HT1080 (cell line): ENCODE measurements around the gene NTM. TPM values are rescaled to one million over a fixed set of nuclear protein-coding genes. Genes with fewer than 3 reads are reported as not detected.

Experiments used
- DNase-seq: peaks from one replicate; pipeline ENCODE4 v3.0.0-alpha.2; 2015; ENCODE audit warnings: low read depth
- total RNA-seq: library from RNA; depleted of rRNA; stranded (reverse); fragments of >200 nt; shearing (Covaris generic); gene quantifications from 2 replicates; pipeline ENCODE4 v1.2.3, GENCODE V29; 2014

Gene NTM
- total RNA-seq, 1 experiment from 2014 or later: 65.7 TPM

- no peak for DNase-seq
Observed at GRCh38 chr11:131684111-131685060, 314.0 kb downstream of the NTM start.

- DNase-seq: no peak
Observed at GRCh38 chr11:131685206-131685605, 314.8 kb downstream of the NTM start.

DNA sequence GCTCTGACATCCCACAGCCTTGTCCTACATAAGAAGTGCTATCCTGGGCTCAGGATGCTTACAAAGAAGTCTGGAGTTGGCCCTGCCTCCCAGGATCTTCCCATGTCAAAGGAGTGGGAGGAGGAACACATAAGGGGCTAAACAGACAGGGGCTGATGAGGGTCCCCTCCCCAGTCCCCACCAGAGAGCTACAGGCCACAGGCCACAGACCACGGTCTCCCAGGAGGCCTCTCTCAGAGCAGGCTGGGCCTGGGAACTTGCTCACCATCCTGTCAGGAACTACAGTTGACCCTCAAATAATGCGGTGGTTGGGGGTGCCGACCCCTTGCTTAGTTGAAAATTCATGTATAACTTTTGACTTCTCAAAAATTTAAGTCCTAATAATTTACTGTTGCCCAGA, 315.5 kb downstream of the NTM start:
- no peak for DNase-seq

DNA sequence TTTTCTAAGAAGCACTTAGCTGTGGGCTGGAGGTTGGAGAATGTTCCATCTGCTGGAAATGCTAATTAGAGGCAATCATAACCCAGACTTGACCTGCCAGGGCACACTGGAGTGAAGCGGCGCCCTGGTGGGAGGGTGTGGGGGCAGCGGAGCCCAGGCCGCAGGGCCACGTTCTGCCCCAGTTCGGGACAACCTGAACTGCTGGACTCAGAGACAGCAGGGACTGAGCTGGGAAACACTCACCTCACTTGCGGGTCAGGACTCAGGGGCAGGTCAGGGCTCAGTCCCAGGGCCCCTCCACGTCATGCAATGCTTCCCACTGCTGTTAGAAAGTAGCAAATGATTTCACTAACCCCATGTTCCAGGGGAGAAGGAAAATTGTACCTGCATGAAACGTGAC, 316.4 kb downstream of the NTM start:
- no peak for DNase-seq

DNA sequence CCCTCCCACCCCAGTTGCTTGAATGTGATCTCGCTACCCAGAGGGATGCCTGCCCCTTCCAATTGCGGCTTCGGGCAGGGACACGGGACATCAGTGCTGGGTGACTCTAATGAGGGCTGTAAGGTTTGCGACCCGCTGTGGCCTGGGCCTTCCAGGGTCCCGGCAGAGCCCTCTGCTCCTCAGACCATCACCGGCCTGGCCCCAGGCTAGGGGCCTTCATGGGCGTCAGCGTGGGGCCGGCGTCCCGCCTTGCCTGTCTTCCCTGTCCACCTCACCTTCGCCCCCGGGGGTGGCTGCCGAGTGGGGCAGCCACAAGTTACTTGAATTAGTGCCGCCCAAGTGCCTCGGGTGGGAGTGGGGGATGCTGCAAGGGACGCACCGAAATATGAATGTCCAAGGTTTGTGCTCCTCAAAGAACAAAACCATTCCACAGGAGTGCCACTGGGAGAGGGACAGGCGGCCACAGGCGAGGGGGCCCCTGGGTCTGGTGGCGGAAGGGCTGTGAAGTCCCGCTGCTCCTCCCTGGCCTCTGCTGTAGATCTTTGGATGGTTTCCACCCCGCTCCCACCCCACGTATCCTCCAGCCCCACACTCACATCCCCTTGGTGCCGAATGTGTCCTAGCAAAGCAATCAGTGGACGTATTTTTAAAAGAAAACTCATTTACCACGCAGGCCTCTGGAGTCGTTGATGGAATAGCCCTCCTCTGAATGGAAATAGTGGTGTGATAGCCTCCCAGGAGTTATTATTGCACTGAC, 317.1 kb downstream of the NTM start:
- DNase-seq: no peak

DNA sequence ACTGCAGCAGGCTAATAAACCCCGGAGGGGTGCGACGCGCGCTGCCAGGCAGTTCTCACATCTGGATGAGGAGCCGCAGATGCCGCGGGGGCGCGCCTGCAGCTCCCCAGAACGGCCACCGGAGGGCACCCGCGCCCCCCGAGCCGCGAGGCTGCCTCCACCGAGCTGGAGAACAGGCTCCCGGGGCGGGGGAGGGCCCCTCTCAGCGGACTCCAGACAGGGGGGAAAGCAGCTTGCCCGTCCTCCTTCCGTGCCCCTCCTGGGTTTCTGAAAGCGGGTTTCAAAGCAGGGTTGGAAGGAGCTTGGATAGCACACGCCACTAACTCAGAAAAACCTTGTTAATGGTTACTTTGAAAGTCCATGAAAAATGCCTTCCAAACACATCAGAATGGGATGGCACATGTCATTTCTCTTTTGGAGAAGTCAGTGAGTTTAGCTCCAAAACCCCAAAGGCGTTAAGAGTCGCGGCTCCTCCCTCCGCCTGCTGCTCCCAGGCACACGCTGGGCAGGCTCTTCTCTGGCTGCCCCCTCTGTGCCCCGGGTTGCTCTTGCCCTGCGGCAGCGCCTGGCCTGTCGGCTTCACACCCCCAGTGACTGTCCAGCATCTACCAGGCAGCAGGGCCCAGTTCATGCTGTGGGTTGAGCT, 317.8 kb downstream of the NTM start:
- DNase-seq: peak; percentile 71

DNA sequence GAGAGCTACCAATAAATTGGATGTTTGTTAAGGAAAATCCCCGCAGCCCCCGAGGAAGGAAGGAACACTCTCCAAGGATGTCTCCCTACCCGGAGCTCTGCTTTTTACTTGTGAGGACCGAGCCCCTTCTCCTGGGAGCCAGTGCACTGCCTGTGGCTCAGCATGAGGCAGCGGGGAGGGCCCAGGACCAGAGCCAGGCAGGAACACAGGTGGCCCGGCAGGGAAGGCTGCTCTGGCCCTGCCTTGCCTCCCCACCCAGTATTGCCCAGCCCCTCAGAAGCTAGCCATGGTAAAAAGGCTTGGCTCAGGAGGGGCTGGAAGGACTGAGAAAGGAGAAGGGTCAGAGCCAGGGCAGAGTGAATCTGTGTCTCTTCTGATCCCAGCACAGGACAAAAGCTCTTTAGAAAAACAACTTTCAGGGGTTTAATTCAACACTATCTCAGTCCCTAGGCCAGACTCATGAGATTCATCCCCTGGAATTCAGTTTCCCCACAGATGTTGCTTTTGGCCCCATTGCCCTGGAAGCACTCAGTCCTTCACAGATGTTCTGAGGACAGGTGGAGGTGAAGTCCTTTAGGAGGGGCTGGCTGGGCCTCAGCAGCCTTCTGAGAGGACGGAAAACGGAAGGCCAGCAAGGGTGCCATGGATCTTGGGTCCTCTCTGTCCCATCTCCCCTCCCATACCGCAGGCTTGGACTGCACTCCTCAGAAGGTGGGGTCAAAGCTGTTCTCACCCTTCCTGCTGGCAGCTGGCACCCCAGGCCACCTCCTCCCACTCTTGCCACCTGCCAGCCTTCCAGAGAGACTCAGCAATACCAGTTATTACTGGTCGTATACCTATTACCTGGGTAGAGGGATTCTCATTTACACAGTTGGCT, 318.9 kb downstream of the NTM start:
- DNase-seq: no peak

- no peak for DNase-seq
Observed at GRCh38 chr11:131690362-131690761, 319.9 kb downstream of the NTM start.

- no peak for DNase-seq
Observed at GRCh38 chr11:131690776-131691175, 320.4 kb downstream of the NTM start.

- DNase-seq: peak; percentile 31
Observed at GRCh38 chr11:131691181-131692041, 321.0 kb downstream of the NTM start.

DNA sequence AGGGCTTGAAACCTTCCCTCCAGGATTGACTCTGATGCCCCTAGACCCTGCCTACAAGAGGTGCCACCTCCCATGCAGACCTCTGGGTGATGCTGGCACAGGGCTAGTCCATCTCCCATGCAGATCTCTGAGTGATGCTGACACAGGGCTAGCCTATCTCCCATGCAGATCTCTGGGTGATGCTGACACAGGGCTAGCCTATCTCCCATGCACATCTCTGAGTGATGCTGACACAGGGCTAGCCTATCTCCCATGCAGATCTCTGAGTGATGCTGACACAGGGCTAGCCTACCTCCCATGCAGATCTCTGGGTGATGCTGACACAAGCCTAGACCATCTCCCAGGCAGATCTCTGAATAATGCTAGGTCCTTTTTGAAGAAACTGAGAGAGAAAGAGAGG, 321.7 kb downstream of the NTM start:
- DNase-seq: no peak

DNA sequence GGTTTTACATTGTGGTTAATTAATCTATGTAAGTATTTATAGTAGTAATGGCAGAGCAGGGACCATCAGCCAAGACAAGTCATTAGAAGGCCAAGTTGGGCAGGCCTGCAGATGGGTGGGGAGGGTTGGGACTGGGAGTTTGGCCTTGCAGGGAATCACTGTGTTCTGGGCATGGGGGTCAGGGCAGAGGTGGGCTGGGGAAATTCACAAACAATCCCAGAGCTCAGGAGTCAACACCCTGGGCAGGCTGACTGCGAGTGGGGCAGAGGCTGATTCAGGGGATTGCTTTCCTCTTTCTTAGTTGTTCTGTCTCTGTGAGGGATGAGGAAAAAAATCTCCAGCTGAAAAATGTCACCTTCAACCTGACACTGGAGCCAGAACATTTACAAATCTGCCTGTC, 322.5 kb downstream of the NTM start:
- no peak for DNase-seq

DNA sequence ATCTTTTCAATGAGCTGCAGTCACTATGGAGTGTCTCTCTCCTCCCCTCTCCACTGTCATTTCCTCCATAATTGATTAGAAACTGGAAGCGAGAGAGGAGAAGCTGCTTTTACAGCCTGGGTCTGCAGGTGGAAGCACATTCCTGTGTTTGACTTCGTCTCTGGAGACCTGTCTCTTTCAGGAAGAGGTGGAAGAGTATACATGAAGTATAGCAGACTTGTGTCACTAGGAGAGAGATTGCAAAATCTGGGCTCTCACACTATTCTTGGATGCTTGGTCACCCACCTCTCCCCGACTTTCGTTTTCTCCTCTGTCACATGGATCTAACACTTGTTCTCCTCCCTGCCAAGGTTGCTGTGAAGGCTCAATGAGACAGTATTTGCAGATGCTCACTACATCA, 323.3 kb downstream of the NTM start:
- no peak for DNase-seq

DNA sequence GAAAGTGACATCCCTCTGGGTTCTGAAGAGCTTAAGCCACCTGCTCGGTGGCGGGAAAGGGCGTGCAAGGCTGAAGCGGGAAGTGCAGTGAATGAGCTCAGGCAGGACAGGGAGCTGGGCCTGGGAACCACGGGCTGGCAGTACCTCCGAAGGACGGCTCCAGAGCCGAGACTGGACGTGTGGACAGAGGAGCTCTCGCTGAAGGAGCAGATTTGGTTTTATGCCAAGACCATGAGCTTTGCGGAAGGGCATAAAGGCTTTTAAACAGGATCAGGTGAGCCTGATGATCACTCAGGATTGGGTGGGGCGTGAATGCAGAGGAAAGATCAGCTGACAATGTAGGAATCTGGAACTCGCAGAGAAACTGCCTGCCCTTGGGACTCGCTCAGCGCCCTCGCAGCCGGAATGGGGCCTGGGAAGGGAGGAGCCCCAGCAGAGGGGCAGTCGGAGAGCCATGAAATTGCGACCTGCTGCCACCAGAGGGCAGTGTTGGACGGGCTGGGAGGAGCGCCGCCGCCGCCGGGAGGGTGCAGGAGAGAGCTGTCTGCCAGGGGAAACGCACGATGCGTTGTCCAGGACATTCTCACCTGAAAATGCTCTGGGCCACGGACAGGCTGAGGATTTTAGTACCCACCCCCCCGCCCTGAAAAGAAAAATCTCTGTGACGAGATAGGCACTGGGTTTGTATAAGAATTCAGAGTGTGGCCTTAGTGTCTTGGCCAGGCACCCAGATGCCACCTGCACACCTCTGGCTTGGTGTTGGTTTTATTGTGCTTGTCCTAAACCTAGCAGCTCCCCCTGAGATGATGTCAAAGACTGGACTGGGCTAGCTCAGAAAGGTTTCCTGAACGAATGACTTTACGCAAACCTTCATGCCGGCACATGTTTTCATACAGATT, 324.4 kb downstream of the NTM start:
- DNase-seq: peak; percentile 88

DNA sequence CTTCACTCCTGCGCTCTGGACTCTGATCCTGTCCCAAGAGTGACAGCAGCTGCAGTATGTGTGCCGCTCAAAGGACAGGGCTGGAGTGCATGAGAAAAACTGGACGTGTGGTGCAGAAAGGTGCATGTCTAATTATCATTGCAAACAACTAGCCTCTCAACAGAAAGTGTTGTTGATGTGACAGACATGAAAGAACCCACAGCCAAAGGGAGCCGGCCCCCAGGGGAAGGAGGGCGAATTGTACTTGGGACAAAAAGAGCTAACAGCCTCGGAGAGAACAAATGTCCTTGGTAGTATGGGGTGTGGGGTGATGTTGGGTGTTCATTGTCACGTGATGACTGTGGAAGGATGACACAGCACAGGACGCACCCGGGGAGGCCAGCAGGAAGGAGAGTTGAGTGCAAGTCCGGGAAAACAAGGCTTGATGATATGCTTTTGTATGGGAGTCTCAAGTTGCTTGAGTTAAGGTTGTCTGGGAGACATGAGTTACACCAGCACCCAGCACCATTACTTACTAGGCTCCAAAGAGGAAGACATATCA, 325.5 kb downstream of the NTM start:
- DNase-seq: peak; percentile 29

DNA sequence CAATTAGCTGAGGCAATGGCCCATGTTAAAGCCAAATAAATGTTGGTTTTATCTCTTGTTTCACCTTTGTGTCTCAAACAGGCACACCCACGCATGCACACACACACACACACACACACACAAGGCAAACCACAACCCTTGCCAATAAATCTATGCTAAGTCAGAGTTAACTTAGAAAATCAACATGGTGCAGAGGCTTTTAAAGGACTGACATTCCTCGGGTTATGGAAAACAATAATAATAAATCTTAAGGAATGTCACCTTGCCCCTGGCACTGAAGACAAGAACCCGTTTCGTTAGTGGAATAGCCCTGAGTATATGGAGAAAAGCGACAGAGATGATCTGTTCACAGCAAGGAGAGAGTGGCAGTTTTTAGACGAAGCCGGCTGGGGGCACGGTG, 326.3 kb downstream of the NTM start:
- DNase-seq: no peak

- no peak for DNase-seq
Observed at GRCh38 chr11:131703311-131703710, 332.9 kb downstream of the NTM start.

- no peak for DNase-seq
Observed at GRCh38 chr11:131704682-131705081, 334.3 kb downstream of the NTM start.

DNA sequence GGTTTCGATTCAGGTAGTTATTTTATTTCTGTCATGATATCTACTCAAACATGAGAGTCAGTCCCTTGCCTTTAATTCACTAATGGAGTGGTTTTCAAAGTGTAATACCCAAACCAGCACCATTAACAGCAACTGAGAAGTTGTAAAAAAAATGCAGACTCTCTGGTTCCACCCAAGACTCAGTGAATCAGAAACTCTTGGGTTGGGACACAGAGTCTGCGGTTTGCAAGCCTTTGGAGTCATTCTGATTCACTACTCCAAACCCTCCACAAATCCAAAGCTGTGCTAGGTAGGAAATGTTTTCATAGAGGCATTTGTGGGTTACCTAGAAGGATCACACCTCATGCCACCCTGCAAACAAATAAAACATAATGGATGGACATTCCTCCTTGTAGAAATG, 340.1 kb downstream of the NTM start:
- DNase-seq: peak; percentile 87
